ENCODE measurements around the gene PSMC6. TPM values are rescaled to one million over a fixed set of nuclear protein-coding genes. Genes with fewer than 3 reads are reported as not detected.
"Not testable (repeated sequence)": the region's sequence is repeated elsewhere in the genome, so short reads cannot be mapped to it uniquely, and the experiment has no call there.

PSMC6 gene
- total RNA-seq, 1 donor from 2014 or later, result 70.0 TPM

DNA sequence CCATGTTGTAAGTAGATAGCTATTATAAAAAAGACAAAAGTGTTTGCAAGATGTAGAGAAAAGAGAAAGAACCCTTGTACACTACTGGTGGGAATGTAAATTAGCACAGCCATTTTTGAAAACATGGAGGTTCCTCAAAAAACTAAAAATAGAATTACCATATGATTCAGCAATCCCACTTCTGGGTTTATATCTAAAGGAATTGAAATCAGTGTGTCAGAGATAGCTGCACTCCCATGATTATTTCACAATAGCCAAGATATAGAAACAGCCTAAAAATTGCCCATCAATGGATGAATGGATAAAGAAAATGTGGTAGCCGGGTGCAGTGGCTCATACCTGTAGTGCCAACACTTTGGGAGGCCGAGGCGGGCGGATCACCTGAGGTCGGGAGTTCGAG, 9.2 kb downstream of the PSMC6 start:
- Histone ChIP-seq H3K27ac (ENCODE audit: low read depth, low read length) (no peak overlapping the region), H3K79me2 (ENCODE audit: insufficient read depth, low read length) (peaks cover 26% of the 10 kb centered on the region), H3K36me3 (ENCODE audit: insufficient read depth, low read length) (peaks cover 72% of the 10 kb centered on the region), H3K9ac (ENCODE audit: low read length) (no peak overlapping the region), H3K4me3 (ENCODE audit: insufficient read depth, low read depth, low read length) (no peak overlapping the region), H3K9me3 (ENCODE audit: insufficient read depth, low read depth, low read length) (no peaks in the 10 kb centered on the region), H3K27me3 (ENCODE audit: insufficient read depth, low read length) (no peaks in the 10 kb centered on the region), H3K4me2 (ENCODE audit: low read length) (no peak overlapping the region), H4K20me1 (ENCODE audit: insufficient read depth, low read length) (peaks cover 22% of the 10 kb centered on the region), H3K4me1 (ENCODE audit: insufficient read depth, low read length) (no peaks in the 10 kb centered on the region), H2AFZ (ENCODE audit: low read depth, low read length) (no peak overlapping the region)
- peaks cover 12% of the 10 kb centered on the region for H3K36me3 Mint-ChIP-seq (ENCODE audit: low read depth, unreplicated experiment)
- FAIRE-seq, result no peak
- no peaks in the 10 kb centered on the region for H3K9me3 Mint-ChIP-seq (ENCODE audit: unreplicated experiment)
- H3K27me3 Mint-ChIP-seq (ENCODE audit: low read depth, unreplicated experiment), result no peaks in the 10 kb centered on the region
- DNase-seq (ENCODE audit: low read depth), result no peak
- H3K4me3 Mint-ChIP-seq (ENCODE audit: unreplicated experiment), result no peak overlapping the region
- no peak for TF ChIP-seq EZH2 (IDR thresholded peaks at IDR 0.05; ENCODE audit: insufficient read depth, low read length)
- TF ChIP-seq, protein P1, sequence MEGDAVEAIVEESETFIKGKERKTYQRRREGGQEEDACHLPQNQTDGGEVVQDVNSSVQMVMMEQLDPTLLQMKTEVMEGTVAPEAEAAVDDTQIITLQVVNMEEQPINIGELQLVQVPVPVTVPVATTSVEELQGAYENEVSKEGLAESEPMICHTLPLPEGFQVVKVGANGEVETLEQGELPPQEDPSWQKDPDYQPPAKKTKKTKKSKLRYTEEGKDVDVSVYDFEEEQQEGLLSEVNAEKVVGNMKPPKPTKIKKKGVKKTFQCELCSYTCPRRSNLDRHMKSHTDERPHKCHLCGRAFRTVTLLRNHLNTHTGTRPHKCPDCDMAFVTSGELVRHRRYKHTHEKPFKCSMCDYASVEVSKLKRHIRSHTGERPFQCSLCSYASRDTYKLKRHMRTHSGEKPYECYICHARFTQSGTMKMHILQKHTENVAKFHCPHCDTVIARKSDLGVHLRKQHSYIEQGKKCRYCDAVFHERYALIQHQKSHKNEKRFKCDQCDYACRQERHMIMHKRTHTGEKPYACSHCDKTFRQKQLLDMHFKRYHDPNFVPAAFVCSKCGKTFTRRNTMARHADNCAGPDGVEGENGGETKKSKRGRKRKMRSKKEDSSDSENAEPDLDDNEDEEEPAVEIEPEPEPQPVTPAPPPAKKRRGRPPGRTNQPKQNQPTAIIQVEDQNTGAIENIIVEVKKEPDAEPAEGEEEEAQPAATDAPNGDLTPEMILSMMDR (IDR thresholded peaks at IDR 0.05; ENCODE audit: insufficient read depth, low read depth, low read length), result no peak
- H3K27ac Mint-ChIP-seq (ENCODE audit: unreplicated experiment), result no peak overlapping the region
- H3K4me1 Mint-ChIP-seq (ENCODE audit: low read depth, unreplicated experiment), result peaks cover 2% of the 10 kb centered on the region

DNA sequence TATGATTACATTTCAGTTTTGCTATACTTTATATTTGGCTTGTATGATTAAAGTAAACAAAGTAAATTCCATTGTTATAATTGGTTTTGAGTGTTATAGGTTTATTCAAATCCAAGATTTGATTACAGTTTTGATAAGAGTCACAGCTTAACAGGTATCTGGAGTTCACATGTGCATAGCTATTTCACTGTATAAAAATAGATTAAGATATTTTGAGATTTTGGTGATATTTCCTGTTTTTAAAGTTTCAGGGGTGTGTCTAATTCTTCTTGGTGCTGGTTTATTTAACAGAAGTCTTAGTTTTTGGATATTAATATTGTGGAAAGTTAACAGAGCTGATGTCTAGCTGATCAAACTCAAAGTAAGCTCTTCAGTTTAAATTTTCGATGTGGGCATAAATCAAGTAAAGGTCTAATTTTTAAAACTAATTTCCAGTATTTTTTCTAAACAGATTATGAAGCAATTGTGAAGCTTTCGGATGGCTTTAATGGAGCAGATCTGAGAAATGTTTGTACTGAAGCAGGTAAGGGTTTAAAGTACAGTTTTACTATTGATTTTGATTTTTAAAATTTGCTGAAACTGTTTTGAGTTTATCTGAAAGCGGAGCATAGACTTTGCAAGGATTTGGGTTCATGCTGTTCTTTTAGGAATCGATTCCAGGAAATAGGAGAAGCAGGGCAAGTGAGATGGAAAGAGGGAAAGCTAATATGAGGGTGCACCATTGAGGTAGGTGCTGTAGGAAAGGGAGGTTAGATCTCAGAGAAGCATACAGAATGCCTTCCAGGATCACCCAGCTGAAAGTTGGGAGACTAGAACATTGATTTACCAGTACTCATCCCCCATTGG, 16.7 kb downstream of the PSMC6 start:
- H3K27me3 Mint-ChIP-seq (ENCODE audit: low read depth, unreplicated experiment), result no peaks in the 10 kb centered on the region
- H3K27ac ChIP-seq (ENCODE audit: low read depth, low read length), result no peak overlapping the region
- H3K36me3 Mint-ChIP-seq (ENCODE audit: low read depth, unreplicated experiment), result peaks cover 3% of the 10 kb centered on the region
- H3K4me3 ChIP-seq (ENCODE audit: insufficient read depth, low read depth, low read length), result no peak overlapping the region
- H3K4me1 Mint-ChIP-seq (ENCODE audit: low read depth, unreplicated experiment), result peaks cover 2% of the 10 kb centered on the region
- FAIRE-seq (no peak), DNase-seq (ENCODE audit: low read depth) (no peak)
- peaks cover 76% of the 10 kb centered on the region for H3K36me3 ChIP-seq (ENCODE audit: insufficient read depth, low read length)
- TF ChIP-seq, protein P1 (IDR thresholded peaks at IDR 0.05; ENCODE audit: insufficient read depth, low read depth, low read length), result no peak
- TF ChIP-seq EZH2 (IDR thresholded peaks at IDR 0.05; ENCODE audit: insufficient read depth, low read length), result no peak
- H3K27ac Mint-ChIP-seq (ENCODE audit: unreplicated experiment), result no peak overlapping the region
- no peak overlapping the region for H3K4me3 Mint-ChIP-seq (ENCODE audit: unreplicated experiment)
- no peak overlapping the region for H2AFZ ChIP-seq (ENCODE audit: low read depth, low read length)
- no peaks in the 10 kb centered on the region for H3K4me1 ChIP-seq (ENCODE audit: insufficient read depth, low read length)
- no peaks in the 10 kb centered on the region for H3K9me3 Mint-ChIP-seq (ENCODE audit: unreplicated experiment)
- peaks cover 23% of the 10 kb centered on the region for H4K20me1 ChIP-seq (ENCODE audit: insufficient read depth, low read length)
- peaks cover 33% of the 10 kb centered on the region for H3K79me2 ChIP-seq (ENCODE audit: insufficient read depth, low read length)
- no peak overlapping the region for H3K9ac ChIP-seq (ENCODE audit: low read length)
- H3K4me2 ChIP-seq (ENCODE audit: low read length), result no peak overlapping the region
- no peaks in the 10 kb centered on the region for H3K9me3 ChIP-seq (ENCODE audit: insufficient read depth, low read depth, low read length)
- H3K27me3 ChIP-seq (ENCODE audit: insufficient read depth, low read length), result no peaks in the 10 kb centered on the region

DNA sequence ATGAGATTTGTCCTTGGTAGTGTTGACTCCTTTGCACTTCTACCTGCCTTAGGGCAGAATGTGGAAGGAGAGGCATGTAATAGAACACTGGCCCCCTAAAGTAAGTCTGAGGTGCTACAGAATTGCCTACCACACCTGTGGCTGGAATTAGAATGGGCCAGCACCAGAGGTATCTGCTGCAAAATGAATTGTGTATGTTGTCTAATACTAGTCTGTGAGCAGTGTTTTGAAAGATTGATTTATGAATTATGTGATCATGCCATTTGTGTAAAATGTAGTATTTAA, 17.3 kb downstream of the PSMC6 start:
- Mint-ChIP-seq H3K4me3 (ENCODE audit: unreplicated experiment) (no peak overlapping the region), H3K36me3 (ENCODE audit: low read depth, unreplicated experiment) (peaks cover 2% of the 10 kb centered on the region), H3K27ac (ENCODE audit: unreplicated experiment) (no peak overlapping the region), H3K27me3 (ENCODE audit: low read depth, unreplicated experiment) (no peaks in the 10 kb centered on the region), H3K9me3 (ENCODE audit: unreplicated experiment) (no peaks in the 10 kb centered on the region), H3K4me1 (ENCODE audit: low read depth, unreplicated experiment) (peaks cover 2% of the 10 kb centered on the region)
- Histone ChIP-seq H3K9me3 (ENCODE audit: insufficient read depth, low read depth, low read length) (no peaks in the 10 kb centered on the region), H3K4me1 (ENCODE audit: insufficient read depth, low read length) (no peaks in the 10 kb centered on the region), H3K36me3 (ENCODE audit: insufficient read depth, low read length) (peaks cover 71% of the 10 kb centered on the region), H3K9ac (ENCODE audit: low read length) (no peak overlapping the region), H3K79me2 (ENCODE audit: insufficient read depth, low read length) (peaks cover 33% of the 10 kb centered on the region), H3K4me2 (ENCODE audit: low read length) (no peak overlapping the region), H2AFZ (ENCODE audit: low read depth, low read length) (no peak overlapping the region), H4K20me1 (ENCODE audit: insufficient read depth, low read length) (peaks cover 23% of the 10 kb centered on the region), H3K27me3 (ENCODE audit: insufficient read depth, low read length) (no peaks in the 10 kb centered on the region), H3K27ac (ENCODE audit: low read depth, low read length) (no peak overlapping the region), H3K4me3 (ENCODE audit: insufficient read depth, low read depth, low read length) (no peak overlapping the region)
- TF ChIP-seq, protein P1 (IDR thresholded peaks at IDR 0.05; ENCODE audit: insufficient read depth, low read depth, low read length), result no peak
- TF ChIP-seq EZH2 (IDR thresholded peaks at IDR 0.05; ENCODE audit: insufficient read depth, low read length), result no peak
- FAIRE-seq, result no peak
- DNase-seq (ENCODE audit: low read depth), result no peak

DNA sequence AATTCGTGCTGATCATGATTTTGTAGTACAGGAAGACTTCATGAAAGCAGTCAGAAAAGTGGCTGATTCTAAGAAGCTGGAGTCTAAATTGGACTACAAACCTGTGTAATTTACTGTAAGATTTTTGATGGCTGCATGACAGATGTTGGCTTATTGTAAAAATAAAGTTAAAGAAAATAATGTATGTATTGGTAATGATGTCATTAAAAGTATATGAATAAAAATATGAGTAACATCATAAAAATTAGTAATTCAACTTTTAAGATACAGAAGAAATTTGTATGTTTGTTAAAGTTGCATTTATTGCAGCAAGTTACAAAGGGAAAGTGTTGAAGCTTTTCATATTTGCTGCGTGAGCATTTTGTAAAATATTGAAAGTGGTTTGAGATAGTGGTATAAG, 20.5 kb downstream of the PSMC6 start:
- not testable (repeated sequence) for DNase-seq (ENCODE audit: low read depth); H3K9ac ChIP-seq (ENCODE audit: low read length); H3K4me3 ChIP-seq (ENCODE audit: insufficient read depth, low read depth, low read length); H3K27me3 ChIP-seq (ENCODE audit: insufficient read depth, low read length); H3K27ac ChIP-seq (ENCODE audit: low read depth, low read length); H3K36me3 Mint-ChIP-seq (ENCODE audit: low read depth, unreplicated experiment); H3K4me1 Mint-ChIP-seq (ENCODE audit: low read depth, unreplicated experiment); H3K27me3 Mint-ChIP-seq (ENCODE audit: low read depth, unreplicated experiment); H3K9me3 Mint-ChIP-seq (ENCODE audit: unreplicated experiment); H3K4me1 ChIP-seq (ENCODE audit: insufficient read depth, low read length); H3K9me3 ChIP-seq (ENCODE audit: insufficient read depth, low read depth, low read length); H2AFZ ChIP-seq (ENCODE audit: low read depth, low read length); H3K4me3 Mint-ChIP-seq (ENCODE audit: unreplicated experiment); H3K27ac Mint-ChIP-seq (ENCODE audit: unreplicated experiment); FAIRE-seq; H3K4me2 ChIP-seq (ENCODE audit: low read length)
- Histone ChIP-seq H3K79me2 (ENCODE audit: insufficient read depth, low read length) (peaks cover 39% of the 10 kb centered on the region), H4K20me1 (ENCODE audit: insufficient read depth, low read length) (peaks cover 15% of the 10 kb centered on the region), H3K36me3 (ENCODE audit: insufficient read depth, low read length) (peaks cover 47% of the 10 kb centered on the region)

All from astrocyte (in vitro differentiated cells and primary cell).